Measurements from ENCODE around the gene ZNF444. TPM values are rescaled to one million over a fixed set of nuclear protein-coding genes. Genes with fewer than 3 reads are reported as not detected.

Gene ZNF444
- total and polyA plus RNA-seq, 4 donors: 10.0 to 54.9 (median 34.0) TPM

- 94% methylated on average over 4 of the region's 8 CpGs for WGBS (ENCODE audit: insufficient coverage)
- H3K4me1 ChIP-seq (ENCODE audit: control insufficient read depth, insufficient read depth, low read length): peaks cover 5% of the 10 kb centered on the region
- no peak overlapping the region for H3K4me3 ChIP-seq (ENCODE audit: low read depth, low read length)
- no peak overlapping the region for H3K27ac ChIP-seq (ENCODE audit: low read depth, low read length)
- no peak for DNase-seq (ENCODE audit: low read depth in 4 of 6, low spot score in 6 of 6)
- no peaks in the 10 kb centered on the region for H3K36me3 ChIP-seq (ENCODE audit: control insufficient read depth, insufficient read depth, low read length)
- no peaks in the 10 kb centered on the region for H3K9me3 ChIP-seq (ENCODE audit: control insufficient read depth, insufficient read depth, low read length)
- no peaks in the 10 kb centered on the region for H3K27me3 ChIP-seq (ENCODE audit: control insufficient read depth, insufficient read depth, low read length)
Observed at GRCh38 chr19:56131651-56132050, 9.4 kb upstream of the ZNF444 start.

- H3K27ac ChIP-seq (ENCODE audit: low read depth, low read length): peak overlapping the region; percentile 78
- 35% methylated on average over 11 of the region's 14 CpGs for WGBS (ENCODE audit: insufficient coverage)
Observed at GRCh38 chr19:56132316-56132822, 8.7 kb upstream of the ZNF444 start.

GRCh38 chr19:56133858-56134653 is 7.0 kb upstream of the ZNF444 start:
- Histone ChIP-seq H3K36me3 (ENCODE audit: control insufficient read depth, insufficient read depth, low read length) (no peaks in the 10 kb centered on the region), H3K27ac (ENCODE audit: low read depth, low read length) (no peak overlapping the region), H3K9me3 (ENCODE audit: control insufficient read depth, insufficient read depth, low read length) (no peaks in the 10 kb centered on the region), H3K4me3 (ENCODE audit: low read depth, low read length) (no peak overlapping the region), H3K27me3 (ENCODE audit: control insufficient read depth, insufficient read depth, low read length) (no peaks in the 10 kb centered on the region), H3K4me1 (ENCODE audit: control insufficient read depth, insufficient read depth, low read length) (peaks cover 12% of the 10 kb centered on the region)
- WGBS (ENCODE audit: insufficient coverage): 71% methylated on average over 9 of the region's 14 CpGs
- no peak for DNase-seq (ENCODE audit: low read depth in 4 of 6, low spot score in 6 of 6)

More at GRCh38 chr19:56132316-56132822, 8.7 kb upstream of the ZNF444 start:
- Histone ChIP-seq H3K4me3 (ENCODE audit: low read depth, low read length) (no peak overlapping the region), H3K36me3 (ENCODE audit: control insufficient read depth, insufficient read depth, low read length) (no peaks in the 10 kb centered on the region), H3K9me3 (ENCODE audit: control insufficient read depth, insufficient read depth, low read length) (no peaks in the 10 kb centered on the region), H3K27me3 (ENCODE audit: control insufficient read depth, insufficient read depth, low read length) (no peaks in the 10 kb centered on the region), H3K4me1 (ENCODE audit: control insufficient read depth, insufficient read depth, low read length) (peaks cover 8% of the 10 kb centered on the region)
- peak in 1 of 6 donors; percentile 64 for DNase-seq (ENCODE audit: low read depth in 4 of 6, low spot score in 6 of 6)

GRCh38 chr19:56134654-56134921 is 6.5 kb upstream of the ZNF444 start:
- no peak for DNase-seq (ENCODE audit: low read depth in 4 of 6, low spot score in 6 of 6)
- no peaks in the 10 kb centered on the region for H3K36me3 ChIP-seq (ENCODE audit: control insufficient read depth, insufficient read depth, low read length)
- H3K4me1 ChIP-seq (ENCODE audit: control insufficient read depth, insufficient read depth, low read length): peaks cover 12% of the 10 kb centered on the region
- no peaks in the 10 kb centered on the region for H3K9me3 ChIP-seq (ENCODE audit: control insufficient read depth, insufficient read depth, low read length)
- WGBS (ENCODE audit: insufficient coverage): no CpG with 5 or more reads among the region's 5 CpGs
- no peak overlapping the region for H3K4me3 ChIP-seq (ENCODE audit: low read depth, low read length)
- no peaks in the 10 kb centered on the region for H3K27me3 ChIP-seq (ENCODE audit: control insufficient read depth, insufficient read depth, low read length)
- H3K27ac ChIP-seq (ENCODE audit: low read depth, low read length): no peak overlapping the region

GRCh38 chr19:56136362-56136761 is 4.7 kb upstream of the ZNF444 start:
- WGBS (ENCODE audit: insufficient coverage): 37% methylated on average over 7 of the region's 10 CpGs
- H3K4me1 ChIP-seq (ENCODE audit: control insufficient read depth, insufficient read depth, low read length): peaks cover 21% of the 10 kb centered on the region

GRCh38 chr19:56137405-56137804 is 3.7 kb upstream of the ZNF444 start:
- no peaks in the 10 kb centered on the region for H3K9me3 ChIP-seq (ENCODE audit: control insufficient read depth, insufficient read depth, low read length)
- H3K36me3 ChIP-seq (ENCODE audit: control insufficient read depth, insufficient read depth, low read length): no peaks in the 10 kb centered on the region
- no peaks in the 10 kb centered on the region for H3K27me3 ChIP-seq (ENCODE audit: control insufficient read depth, insufficient read depth, low read length)
- H3K4me1 ChIP-seq (ENCODE audit: control insufficient read depth, insufficient read depth, low read length): peaks cover 24% of the 10 kb centered on the region
- 35% methylated on average over 4 of the region's 6 CpGs for WGBS (ENCODE audit: insufficient coverage)
- no peak overlapping the region for H3K27ac ChIP-seq (ENCODE audit: low read depth, low read length)
- no peak overlapping the region for H3K4me3 ChIP-seq (ENCODE audit: low read depth, low read length)
- DNase-seq (ENCODE audit: low read depth in 4 of 6, low spot score in 6 of 6): no peak

More at GRCh38 chr19:56136362-56136761, 4.7 kb upstream of the ZNF444 start:
- Histone ChIP-seq H3K27ac (ENCODE audit: low read depth, low read length) (no peak overlapping the region), H3K27me3 (ENCODE audit: control insufficient read depth, insufficient read depth, low read length) (no peaks in the 10 kb centered on the region), H3K4me3 (ENCODE audit: low read depth, low read length) (no peak overlapping the region), H3K36me3 (ENCODE audit: control insufficient read depth, insufficient read depth, low read length) (no peaks in the 10 kb centered on the region), H3K9me3 (ENCODE audit: control insufficient read depth, insufficient read depth, low read length) (no peaks in the 10 kb centered on the region)
- no peak for DNase-seq (ENCODE audit: low read depth in 4 of 6, low spot score in 6 of 6)

- Histone ChIP-seq H3K4me3 (ENCODE audit: low read depth, low read length) (no peak overlapping the region), H3K4me1 (ENCODE audit: control insufficient read depth, insufficient read depth, low read length) (peaks cover 28% of the 10 kb centered on the region), H3K9me3 (ENCODE audit: control insufficient read depth, insufficient read depth, low read length) (no peaks in the 10 kb centered on the region), H3K36me3 (ENCODE audit: control insufficient read depth, insufficient read depth, low read length) (no peaks in the 10 kb centered on the region), H3K27ac (ENCODE audit: low read depth, low read length) (no peak overlapping the region), H3K27me3 (ENCODE audit: control insufficient read depth, insufficient read depth, low read length) (no peaks in the 10 kb centered on the region)
- no peak for DNase-seq (ENCODE audit: low read depth in 4 of 6, low spot score in 6 of 6)
- WGBS (ENCODE audit: insufficient coverage): no CpG with 5 or more reads among the region's 3 CpGs
Observed at GRCh38 chr19:56138069-56138468, 3.0 kb upstream of the ZNF444 start.

GRCh38 chr19:56139847-56140582 is 1.1 kb upstream of the ZNF444 start:
- Histone ChIP-seq H3K27ac (ENCODE audit: low read depth, low read length) (peak overlapping the region; percentile 86), H3K36me3 (ENCODE audit: control insufficient read depth, insufficient read depth, low read length) (peaks cover 4% of the 10 kb centered on the region), H3K4me1 (ENCODE audit: control insufficient read depth, insufficient read depth, low read length) (peaks cover 38% of the 10 kb centered on the region), H3K27me3 (ENCODE audit: control insufficient read depth, insufficient read depth, low read length) (no peaks in the 10 kb centered on the region), H3K9me3 (ENCODE audit: control insufficient read depth, insufficient read depth, low read length) (no peaks in the 10 kb centered on the region), H3K4me3 (ENCODE audit: low read depth, low read length) (peak overlapping the region; percentile 61)
- no peak for DNase-seq (ENCODE audit: low read depth in 4 of 6, low spot score in 6 of 6)
- WGBS (ENCODE audit: insufficient coverage): 28% methylated on average over 20 of the region's 22 CpGs

- no peak for DNase-seq (ENCODE audit: low read depth in 4 of 6, low spot score in 6 of 6)
- Histone ChIP-seq H3K27me3 (ENCODE audit: control insufficient read depth, insufficient read depth, low read length) (no peaks in the 10 kb centered on the region), H3K4me3 (ENCODE audit: low read depth, low read length) (peak overlapping the region; percentile 61), H3K4me1 (ENCODE audit: control insufficient read depth, insufficient read depth, low read length) (peaks cover 38% of the 10 kb centered on the region), H3K36me3 (ENCODE audit: control insufficient read depth, insufficient read depth, low read length) (peaks cover 15% of the 10 kb centered on the region), H3K27ac (ENCODE audit: low read depth, low read length) (peak overlapping the region; percentile 86), H3K9me3 (ENCODE audit: control insufficient read depth, insufficient read depth, low read length) (no peaks in the 10 kb centered on the region)
- under 1% methylated on average over 17 of the region's 26 CpGs for WGBS (ENCODE audit: insufficient coverage)
Observed at GRCh38 chr19:56141417-56141993, 418 bp downstream of the ZNF444 start.
